Colonic mucosa (tissue), 4 donors: ENCODE data around the gene ZNF668. TPM values are rescaled to one million over a fixed set of nuclear protein-coding genes. Genes with fewer than 3 reads are reported as not detected.

ENCODE experiments used
- DNase-seq: peaks from one replicate; pipeline ENCODE4 v3.0.0-alpha.2; 2020
- H3K27ac ChIP-seq: fragments of 200-600 bp; one replicate; pipeline ENCODE4 v1.8.0; 2021
- H3K27me3 ChIP-seq: fragments of 200-600 bp; one replicate; pipeline ENCODE4 v1.8.0; 2021
- H3K36me3 ChIP-seq: fragments of 200-600 bp; one replicate; pipeline ENCODE4 v1.8.0; 2021
- H3K4me1 ChIP-seq: fragments of 200-600 bp; one replicate; pipeline ENCODE4 v1.8.0; 2021; ENCODE audit warnings: mild to moderate bottlenecking
- H3K4me3 ChIP-seq: fragments of 200-600 bp; one replicate; pipeline ENCODE4 v1.8.0; 2021
- H3K9ac ChIP-seq, 2 donors: one replicate each; pipeline ENCODE4 v1.7.0; 2013; ENCODE audit warnings: control low read depth in 2 of 2, low read depth in 2 of 2, low read length in 2 of 2
- H3K9me3 ChIP-seq: fragments of 200-600 bp; one replicate; pipeline ENCODE4 v1.8.0; 2021
- CTCF ChIP-seq: fragments of 200-600 bp; IDR thresholded peaks from one replicate; pipeline ENCODE4 v1.8.0; 2022; ENCODE audit warnings: antibody characterized with exemption, mild to moderate bottlenecking
- intact Hi-C: fragments of 100-400 bp; cut with DNase I; formaldehyde crosslinking; loops from one replicate; pipeline ENCODE4 v1.14.1; 2022
- total RNA-seq, 2 donors: library from RNA; stranded (reverse); fragmentation: NEBNext Ultra II Directional in 1 of 2; extraction: Animal tissue kit (Norgen Biotek cat#: 25700) in 1 of 2; gene quantifications; one replicate each; pipeline ENCODE4 v1.2.1, GENCODE V29; 2021
- donor health status: healthy.
- donor health status: DM: no; HTN: no; CAD: no.
- donor health status: DM: no; HTN: no; CAD: no.

ZNF668 gene
- total RNA-seq, 2 donors from 2014 or later: 7.8 to 12.8 TPM

DNA sequence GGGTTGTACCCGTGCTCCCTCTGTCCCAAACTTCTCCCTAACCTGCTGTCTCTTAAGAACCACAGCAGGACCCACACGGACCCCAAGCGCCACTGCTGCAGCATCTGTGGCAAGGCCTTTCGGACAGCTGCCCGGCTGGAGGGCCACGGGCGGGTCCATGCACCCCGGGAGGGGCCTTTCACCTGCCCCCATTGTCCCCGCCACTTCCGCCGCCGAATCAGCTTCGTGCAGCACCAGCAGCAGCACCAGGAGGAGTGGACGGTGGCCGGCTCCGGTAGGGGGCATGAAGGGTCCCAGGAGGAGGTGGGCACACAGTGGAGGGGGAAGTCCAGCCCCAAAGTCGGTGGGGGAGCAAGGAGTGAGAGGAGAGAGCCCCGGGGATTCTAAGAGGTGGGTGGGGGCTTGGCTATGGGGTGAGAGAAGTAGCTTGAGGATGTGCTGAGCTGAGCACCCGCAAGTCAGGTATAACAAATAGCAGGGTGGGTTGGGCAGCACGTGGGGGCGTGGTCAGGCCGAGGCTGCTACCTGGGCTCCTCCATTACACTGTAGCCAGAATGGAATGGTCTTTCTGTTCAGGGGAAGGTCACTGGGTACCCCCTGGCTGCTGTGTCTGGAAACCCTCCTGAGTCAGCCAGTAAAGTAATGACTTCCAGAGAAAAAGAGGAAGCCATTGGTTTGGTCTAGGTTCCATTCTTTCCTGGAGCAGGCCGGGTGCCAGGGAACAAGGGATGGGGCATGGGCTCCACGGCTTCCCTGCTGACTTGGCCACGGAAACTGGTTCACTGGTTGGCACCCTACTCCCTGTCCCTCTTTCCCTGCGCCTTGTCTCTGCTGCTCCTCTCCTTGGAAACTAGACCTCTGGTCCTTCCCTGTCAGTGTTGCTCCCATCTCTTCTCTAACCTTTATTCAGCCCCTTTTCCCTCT is 7.7 kb upstream of the ZNF668 start:
- TF ChIP-seq CTCF: no peak
- Histone ChIP-seq H3K4me3 (no peak overlapping the region), H3K9ac (no peak overlapping the region), H3K27ac (no peak overlapping the region), H3K4me1 (no peaks in the 10 kb centered on the region), H3K9me3 (no peaks in the 10 kb centered on the region), H3K36me3 (peaks cover 12% of the 10 kb centered on the region), H3K27me3 (no peaks in the 10 kb centered on the region)
- no peak for DNase-seq
- intact Hi-C loops: no loop called here

DNA sequence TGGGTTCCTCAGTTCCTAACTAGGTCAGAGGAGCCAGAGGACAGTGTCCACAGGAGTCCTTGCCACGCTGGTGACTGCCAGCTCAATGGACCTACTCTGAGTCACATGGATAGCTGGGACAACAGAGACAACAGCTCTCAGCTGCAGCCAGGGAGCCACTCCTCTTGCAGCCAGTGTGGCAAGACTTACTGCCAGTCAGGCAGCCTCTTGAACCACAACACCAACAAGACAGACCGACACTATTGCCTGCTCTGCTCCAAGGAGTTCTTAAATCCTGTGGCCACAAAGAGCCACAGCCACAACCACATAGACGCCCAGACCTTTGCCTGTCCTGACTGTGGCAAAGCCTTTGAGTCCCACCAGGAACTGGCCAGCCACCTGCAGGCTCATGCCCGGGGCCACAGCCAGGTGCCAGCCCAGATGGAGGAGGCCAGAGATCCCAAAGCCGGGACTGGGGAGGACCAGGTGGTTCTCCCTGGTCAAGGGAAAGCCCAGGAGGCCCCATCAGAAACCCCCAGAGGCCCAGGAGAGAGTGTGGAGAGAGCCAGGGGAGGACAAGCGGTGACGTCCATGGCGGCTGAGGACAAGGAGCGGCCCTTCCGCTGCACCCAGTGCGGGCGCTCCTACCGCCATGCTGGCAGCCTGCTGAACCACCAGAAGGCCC is 6.8 kb upstream of the ZNF668 start:
- intact Hi-C loops: no loop called here
- Histone ChIP-seq H3K27me3 (no peaks in the 10 kb centered on the region), H3K9me3 (no peaks in the 10 kb centered on the region), H3K36me3 (peaks cover 12% of the 10 kb centered on the region), H3K4me3 (no peak overlapping the region), H3K9ac (no peak overlapping the region), H3K27ac (no peak overlapping the region), H3K4me1 (no peaks in the 10 kb centered on the region)
- no peak for DNase-seq
- no peak for TF ChIP-seq CTCF

DNA sequence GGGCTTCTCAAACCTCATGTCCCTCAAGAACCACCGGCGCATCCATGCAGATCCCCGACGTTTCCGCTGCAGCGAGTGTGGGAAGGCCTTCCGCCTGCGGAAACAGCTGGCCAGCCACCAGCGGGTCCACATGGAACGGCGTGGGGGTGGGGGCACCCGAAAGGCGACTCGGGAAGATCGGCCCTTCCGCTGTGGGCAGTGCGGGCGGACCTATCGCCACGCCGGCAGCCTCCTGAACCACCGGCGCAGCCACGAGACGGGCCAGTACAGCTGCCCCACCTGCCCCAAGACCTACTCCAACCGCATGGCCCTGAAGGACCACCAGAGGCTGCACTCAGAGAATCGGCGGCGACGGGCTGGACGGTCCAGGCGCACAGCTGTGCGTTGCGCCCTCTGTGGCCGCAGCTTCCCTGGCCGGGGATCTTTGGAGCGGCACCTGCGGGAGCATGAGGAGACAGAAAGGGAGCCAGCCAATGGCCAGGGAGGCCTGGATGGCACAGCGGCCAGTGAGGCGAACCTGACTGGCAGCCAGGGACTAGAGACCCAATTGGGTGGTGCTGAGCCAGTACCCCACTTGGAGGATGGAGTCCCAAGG is 6.1 kb upstream of the ZNF668 start:
- Histone ChIP-seq H3K4me3 (no peak overlapping the region), H3K27ac (no peak overlapping the region), H3K4me1 (peaks cover 7% of the 10 kb centered on the region), H3K36me3 (peaks cover 12% of the 10 kb centered on the region), H3K27me3 (no peaks in the 10 kb centered on the region), H3K9ac (no peak overlapping the region), H3K9me3 (no peaks in the 10 kb centered on the region)
- DNase-seq: no peak
- no peak for TF ChIP-seq CTCF
- intact Hi-C loops: no loop called here

DNA sequence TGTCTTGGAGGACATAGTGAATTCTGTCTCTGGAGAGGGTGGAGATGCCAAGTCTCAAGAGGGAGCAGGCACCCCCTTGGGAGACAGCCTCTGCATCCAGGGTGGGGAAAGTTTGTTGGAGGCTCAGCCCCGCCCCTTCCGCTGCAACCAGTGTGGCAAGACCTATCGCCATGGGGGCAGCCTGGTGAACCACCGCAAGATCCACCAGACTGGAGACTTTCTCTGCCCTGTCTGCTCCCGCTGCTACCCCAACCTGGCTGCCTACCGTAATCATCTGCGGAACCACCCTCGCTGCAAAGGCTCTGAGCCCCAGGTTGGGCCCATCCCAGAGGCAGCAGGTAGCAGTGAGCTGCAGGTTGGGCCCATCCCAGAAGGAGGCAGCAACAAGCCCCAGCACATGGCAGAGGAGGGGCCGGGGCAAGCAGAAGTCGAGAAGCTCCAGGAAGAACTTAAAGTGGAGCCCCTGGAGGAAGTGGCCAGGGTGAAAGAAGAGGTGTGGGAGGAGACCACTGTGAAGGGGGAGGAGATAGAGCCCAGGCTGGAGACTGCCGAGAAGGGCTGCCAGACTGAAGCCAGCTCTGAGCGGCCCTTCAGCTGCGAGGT is 5.4 kb upstream of the ZNF668 start:
- Histone ChIP-seq H3K27me3 (no peaks in the 10 kb centered on the region), H3K27ac (no peak overlapping the region), H3K4me1 (peaks cover 8% of the 10 kb centered on the region), H3K4me3 (no peak overlapping the region), H3K36me3 (peaks cover 12% of the 10 kb centered on the region), H3K9ac (no peak overlapping the region), H3K9me3 (no peaks in the 10 kb centered on the region)
- intact Hi-C loops: no loop called here
- no peak for DNase-seq
- TF ChIP-seq CTCF: no peak

- DNase-seq: no peak
- no peaks in the 10 kb centered on the region for H3K9me3 ChIP-seq
- H3K27ac ChIP-seq: no peak overlapping the region
- peaks cover 12% of the 10 kb centered on the region for H3K36me3 ChIP-seq
- TF ChIP-seq CTCF: no peak
- H3K4me1 ChIP-seq: peaks cover 8% of the 10 kb centered on the region
- H3K4me3 ChIP-seq: no peak overlapping the region
- intact Hi-C loops: no loop called here
- H3K9ac ChIP-seq: no peak overlapping the region
- H3K27me3 ChIP-seq: no peaks in the 10 kb centered on the region
Observed at GRCh38 chr16:31078597-31079341, 4.7 kb upstream of the ZNF668 start.
